MCF 10A (cell line): ENCODE data around the gene OTOF. TPM values are rescaled to one million over a fixed set of nuclear protein-coding genes. Genes with fewer than 3 reads are reported as not detected.

Experiments
- BruUV-seq: library from RNA; stranded (reverse); fragments of 400-500 nt; replicated peaks from 2 replicates; lab custom pipeline; 2021; lab: Mats Ljungman, UMichigan
- CTCF ChIA-PET: fragments of 300-600 bp; sonication (Branson Sonifier 250); formaldehyde crosslinking; extraction: SDS; loops from one replicate; lab custom pipeline; 2021; ENCODE audit warnings: antibody characterized with exemption, inconsistent platforms; lab: Yijun Ruan, JAX
- POLR2A ChIA-PET: fragments of 300-600, 350-650 bp; sonication (Branson Sonifier 250); formaldehyde crosslinking; extraction: SDS; loops from one replicate; lab custom pipeline; 2020; ENCODE audit warnings: antibody characterized with exemption, inconsistent platforms; lab: Yijun Ruan, JAX
- DNase-seq: peaks from one replicate; pipeline ENCODE4 v3.0.0-alpha.2; 2018; ENCODE audit not compliant: unreplicated experiment
- H3K27ac Mint-ChIP-seq: one replicate; pipeline ENCODE4 v1.8.0; 2022; ENCODE audit warnings: mild to moderate bottlenecking, low read depth, mixed read lengths; ENCODE audit not compliant: unreplicated experiment
- H3K27me3 Mint-ChIP-seq: one replicate; pipeline ENCODE4 v1.8.0; 2022; ENCODE audit warnings: mixed read lengths; ENCODE audit not compliant: insufficient read depth, unreplicated experiment
- H3K36me3 Mint-ChIP-seq: one replicate; pipeline ENCODE4 v1.8.0; 2022; ENCODE audit warnings: mild to moderate bottlenecking, moderate library complexity, mixed read lengths; ENCODE audit not compliant: insufficient read depth, unreplicated experiment
- H3K4me1 Mint-ChIP-seq: one replicate; pipeline ENCODE4 v1.8.0; 2022; ENCODE audit warnings: mixed read lengths; ENCODE audit not compliant: insufficient read depth, unreplicated experiment
- H3K4me3 Mint-ChIP-seq: one replicate; pipeline ENCODE4 v1.8.0; 2022; ENCODE audit warnings: mild to moderate bottlenecking, moderate library complexity, mixed read lengths; ENCODE audit not compliant: unreplicated experiment
- H3K9me3 Mint-ChIP-seq: one replicate; pipeline ENCODE4 v1.8.0; 2022; ENCODE audit warnings: mixed read lengths; ENCODE audit not compliant: unreplicated experiment
- intact Hi-C: fragments of 100-400 bp; cut with micrococcal nuclease; formaldehyde crosslinking; loops from 2 replicates; pipeline ENCODE4 v1.14.1; 2022
- total RNA-seq: library from RNA; stranded (reverse); gene quantifications from 2 replicates; pipeline ENCODE4 v1.2.3, GENCODE V29; 2022
- TF ChIP-seq, protein P1 (sequence below): fragments of 200-600 bp; IDR thresholded peaks from one replicate; pipeline ENCODE4 v1.8.0; 2022; ENCODE audit warnings: antibody characterized with exemption, mild to moderate bottlenecking; ENCODE audit not compliant: unreplicated experiment

Gene OTOF
- total RNA-seq, 1 experiment from 2014 or later: not detected

DNA sequence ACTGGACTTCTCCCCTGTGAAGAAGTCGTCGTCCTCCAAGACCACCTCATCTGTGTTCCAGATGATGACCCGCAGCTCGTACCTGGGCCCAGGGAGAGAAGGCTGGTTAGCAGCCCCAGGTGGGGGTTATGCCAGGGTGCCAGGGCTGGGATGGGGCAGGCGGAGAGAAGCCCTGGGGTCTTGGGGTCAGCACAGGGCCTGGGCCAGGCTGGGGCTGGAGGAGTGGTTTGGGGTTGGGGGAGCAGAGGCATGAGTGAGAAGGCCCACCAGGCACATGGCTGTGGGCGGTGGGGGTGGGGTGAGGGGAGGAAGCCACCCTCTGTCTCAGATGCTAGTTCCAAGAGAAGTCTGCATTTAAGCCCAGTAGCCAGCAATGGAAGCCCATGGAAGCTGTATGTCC lies 15.8 kb downstream of the OTOF start:
- intact Hi-C loops: no loop called here
- no peak overlapping the region for H3K4me3 Mint-ChIP-seq
- DNase-seq: no peak
- no peak overlapping the region for H3K27ac Mint-ChIP-seq
- TF ChIP-seq, protein P1, sequence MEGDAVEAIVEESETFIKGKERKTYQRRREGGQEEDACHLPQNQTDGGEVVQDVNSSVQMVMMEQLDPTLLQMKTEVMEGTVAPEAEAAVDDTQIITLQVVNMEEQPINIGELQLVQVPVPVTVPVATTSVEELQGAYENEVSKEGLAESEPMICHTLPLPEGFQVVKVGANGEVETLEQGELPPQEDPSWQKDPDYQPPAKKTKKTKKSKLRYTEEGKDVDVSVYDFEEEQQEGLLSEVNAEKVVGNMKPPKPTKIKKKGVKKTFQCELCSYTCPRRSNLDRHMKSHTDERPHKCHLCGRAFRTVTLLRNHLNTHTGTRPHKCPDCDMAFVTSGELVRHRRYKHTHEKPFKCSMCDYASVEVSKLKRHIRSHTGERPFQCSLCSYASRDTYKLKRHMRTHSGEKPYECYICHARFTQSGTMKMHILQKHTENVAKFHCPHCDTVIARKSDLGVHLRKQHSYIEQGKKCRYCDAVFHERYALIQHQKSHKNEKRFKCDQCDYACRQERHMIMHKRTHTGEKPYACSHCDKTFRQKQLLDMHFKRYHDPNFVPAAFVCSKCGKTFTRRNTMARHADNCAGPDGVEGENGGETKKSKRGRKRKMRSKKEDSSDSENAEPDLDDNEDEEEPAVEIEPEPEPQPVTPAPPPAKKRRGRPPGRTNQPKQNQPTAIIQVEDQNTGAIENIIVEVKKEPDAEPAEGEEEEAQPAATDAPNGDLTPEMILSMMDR: no peak
- H3K36me3 Mint-ChIP-seq: no peaks in the 10 kb centered on the region
- H3K9me3 Mint-ChIP-seq: no peaks in the 10 kb centered on the region
- H3K27me3 Mint-ChIP-seq: no peaks in the 10 kb centered on the region
- H3K4me1 Mint-ChIP-seq: no peaks in the 10 kb centered on the region
- ChIA-PET CTCF (no interaction called here), POLR2A (no interaction called here)
- BruUV-seq: no TSS peak

DNA sequence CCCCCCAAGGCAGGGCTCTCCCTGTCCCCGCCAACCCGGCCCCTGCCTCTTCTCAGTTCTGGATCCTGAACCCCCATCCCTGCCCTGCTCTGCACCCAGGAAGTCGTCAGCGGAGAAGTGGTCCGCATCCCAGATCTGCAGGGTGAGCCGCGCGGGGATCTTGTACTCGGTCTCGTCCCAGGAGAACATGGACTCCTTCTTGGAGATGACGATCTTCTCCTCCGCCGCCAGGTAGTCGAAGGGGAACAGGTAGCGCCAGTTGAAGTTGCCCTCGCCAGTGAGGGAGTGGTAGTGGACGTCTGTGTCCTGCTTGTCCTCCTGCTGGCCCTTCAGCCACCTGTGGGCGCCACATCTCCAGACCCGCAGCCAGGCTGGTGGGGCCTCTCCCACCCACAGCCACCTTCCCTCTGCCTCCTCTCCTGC lies 16.3 kb downstream of the OTOF start:
- no peak overlapping the region for H3K4me3 Mint-ChIP-seq
- no peak for DNase-seq
- H3K27me3 Mint-ChIP-seq: no peaks in the 10 kb centered on the region
- CTCF ChIA-PET: no interaction called here
- H3K4me1 Mint-ChIP-seq: no peaks in the 10 kb centered on the region
- H3K36me3 Mint-ChIP-seq: no peaks in the 10 kb centered on the region
- TF ChIP-seq, protein P1: no peak
- no TSS peak for BruUV-seq
- intact Hi-C loops: no loop called here
- no peak overlapping the region for H3K27ac Mint-ChIP-seq
- no peaks in the 10 kb centered on the region for H3K9me3 Mint-ChIP-seq
- POLR2A ChIA-PET: no interaction called here

DNA sequence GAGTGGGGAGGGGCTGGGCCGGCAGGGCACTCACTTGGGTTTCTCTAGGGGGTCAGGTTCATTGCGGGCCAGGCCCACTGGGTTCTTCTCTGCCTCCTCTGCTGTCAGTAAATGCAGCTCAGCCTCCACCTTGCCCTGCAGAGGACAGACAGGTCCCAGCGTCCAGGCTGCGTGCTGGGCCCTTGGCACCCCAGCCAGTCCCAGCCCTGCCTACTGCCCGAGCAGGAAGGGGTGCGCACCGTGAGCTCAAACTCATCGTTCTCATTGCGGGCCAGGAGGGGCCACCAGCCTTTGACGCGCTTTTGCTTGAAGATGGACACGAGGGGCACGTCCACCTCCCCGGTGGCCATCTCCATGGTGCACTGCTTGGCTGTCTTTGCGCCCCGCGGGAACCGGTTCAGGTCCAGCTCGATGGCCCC lies 17.3 kb downstream of the OTOF start:
- BruUV-seq: no TSS peak
- Mint-ChIP-seq H3K27me3 (no peaks in the 10 kb centered on the region), H3K27ac (no peak overlapping the region), H3K9me3 (no peaks in the 10 kb centered on the region), H3K4me3 (no peak overlapping the region), H3K36me3 (no peaks in the 10 kb centered on the region), H3K4me1 (no peaks in the 10 kb centered on the region)
- no peak for DNase-seq
- TF ChIP-seq, protein P1: no peak
- intact Hi-C loops: no loop called here
- ChIA-PET CTCF (interaction anchor here (0.7 to 1.3 kb wide), 2 partner anchors 9 to 59 kb away, joined by 3 to 5 read pairs; no protein-coding TSS in a partner anchor), POLR2A (no interaction called here)

DNA sequence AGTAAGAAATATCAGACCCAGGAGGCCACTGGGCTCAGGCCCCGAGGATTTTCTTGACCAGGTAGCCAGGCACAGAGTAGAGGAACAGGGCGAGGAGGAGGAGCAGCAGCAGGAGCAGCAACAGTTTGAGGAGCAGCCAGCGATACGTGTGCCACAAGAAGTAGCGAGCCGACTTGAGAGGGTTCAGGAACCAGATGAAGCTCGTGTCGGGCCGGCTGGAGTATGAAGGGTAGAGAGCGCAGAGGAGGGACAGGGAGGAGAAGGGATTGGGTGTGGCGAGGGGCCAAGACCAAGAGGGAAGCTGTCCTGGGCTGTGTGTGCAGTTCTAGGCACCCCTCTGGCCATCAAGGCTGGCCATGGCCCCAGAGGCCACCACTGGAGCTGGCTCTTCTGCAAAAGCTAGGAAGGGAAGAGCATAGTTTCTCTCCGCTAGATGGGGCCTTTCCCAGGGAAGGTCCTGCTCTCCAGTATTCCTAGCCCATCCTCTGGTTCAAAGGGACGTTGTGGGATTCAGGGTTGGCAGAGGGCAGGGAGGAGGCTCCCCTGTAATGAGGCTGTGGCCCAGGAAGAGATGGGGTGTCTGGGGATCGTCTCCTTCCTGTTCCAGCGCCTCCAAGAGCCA lies 17.8 kb downstream of the OTOF start:
- BruUV-seq: no TSS peak
- ChIA-PET CTCF (interaction anchor here (1.3 kb wide), 1 partner anchor 60 kb away, joined by 5 read pairs; no protein-coding TSS in a partner anchor), POLR2A (no interaction called here)
- no peaks in the 10 kb centered on the region for H3K9me3 Mint-ChIP-seq
- H3K4me1 Mint-ChIP-seq: no peaks in the 10 kb centered on the region
- H3K36me3 Mint-ChIP-seq: no peaks in the 10 kb centered on the region
- no peak overlapping the region for H3K27ac Mint-ChIP-seq
- TF ChIP-seq, protein P1: no peak
- H3K27me3 Mint-ChIP-seq: no peaks in the 10 kb centered on the region
- intact Hi-C loops: no loop called here
- H3K4me3 Mint-ChIP-seq: no peak overlapping the region
- DNase-seq: no peak
